ENCODE results near the gene GSTM4. TPM values are rescaled to one million over a fixed set of nuclear protein-coding genes. Genes with fewer than 3 reads are reported as not detected.

The GSTM4 gene
- total and polyA plus RNA-seq, 2 donors (not counting 1 experiment from before 2014, with no cell fraction given): 28.6 to 56.5 TPM

DNA sequence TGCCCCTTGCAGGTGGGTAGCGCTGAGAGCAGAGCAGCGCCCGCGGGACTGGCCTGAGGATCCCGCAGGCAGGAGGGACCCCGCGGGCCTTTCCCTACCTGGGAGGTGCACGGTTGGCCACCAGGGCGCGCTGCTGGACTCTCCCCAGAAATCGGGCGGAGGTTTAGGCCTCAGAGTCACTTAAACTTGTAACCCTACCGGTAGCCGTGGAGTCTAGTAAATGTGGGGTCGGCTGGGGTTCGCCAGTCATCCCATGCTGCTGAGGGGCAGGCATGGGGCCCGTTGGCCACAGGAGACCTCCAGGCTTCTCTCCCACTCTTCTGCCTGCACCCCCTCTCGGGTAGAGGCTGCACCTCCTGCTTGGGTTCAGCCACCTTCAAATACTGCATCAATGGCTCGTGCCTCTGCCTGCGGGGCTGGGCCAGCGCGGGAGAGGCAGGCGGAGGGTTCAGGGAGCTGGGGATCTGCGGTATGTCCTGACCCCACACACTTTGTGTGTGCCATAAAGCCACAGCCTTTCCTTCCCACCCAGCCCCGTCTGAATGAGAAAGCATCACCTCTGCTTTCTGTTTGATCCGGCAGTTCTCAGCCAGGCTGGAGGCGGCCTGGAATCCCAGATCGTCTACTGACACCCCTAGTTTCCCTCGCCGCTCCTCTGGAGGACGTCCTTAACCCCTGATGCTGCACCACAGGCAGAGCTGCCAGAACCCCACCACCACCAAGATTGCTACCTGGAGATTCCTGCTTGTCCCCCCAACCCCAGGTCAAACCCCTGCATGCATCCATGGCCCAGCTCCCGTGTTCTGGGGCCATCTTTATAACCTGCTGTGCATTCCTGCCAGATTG lies 12.3 kb upstream of the GSTM4 start:
- 34% methylated on average over 31 of the region's 32 CpGs for WGBS (ENCODE audit: insufficient coverage)
- Histone ChIP-seq H3K4me3 (ENCODE audit: control extremely low read depth in 1 of 5, extremely low read depth in 1 of 5, insufficient read depth in 1 of 5, low read depth in 2 of 5, low read length in 4 of 5) (peak overlapping the region in 1 of 5 experiments; percentile 6), H3K36me3 (replicated peaks in 1 of 2; ENCODE audit: control extremely low read depth in 1 of 2, control insufficient read depth in 1 of 2, extremely low read depth in 1 of 2, insufficient read depth in 2 of 2, low read length in 1 of 2) (no peaks in the 10 kb centered on the region), H3K27ac (ENCODE audit: low read length in 2 of 2) (no peak overlapping the region), H3K27me3 (replicated peaks in 1 of 4; ENCODE audit: control extremely low read depth in 1 of 4, control insufficient read depth in 3 of 4, insufficient read depth in 4 of 4, low read length in 3 of 4) (peaks cover 0 to 2% (median 0%) of the 10 kb centered on the region in 4 experiments), H3K79me2 (ENCODE audit: control insufficient read depth, insufficient read depth, low read length) (no peaks in the 10 kb centered on the region), H3K9me3 (ENCODE audit: control extremely low read depth in 1 of 3, control insufficient read depth in 2 of 3, insufficient read depth in 1 of 3, low read length in 2 of 3) (no peaks in the 10 kb centered on the region), H3K4me2 (replicated peaks; ENCODE audit: low read depth, low read length, poor library complexity, severe bottlenecking) (peak overlapping the region; percentile 54), H3K4me1 (ENCODE audit: control insufficient read depth in 2 of 2, insufficient read depth in 2 of 2, low read length in 2 of 2) (peaks cover 4 to 14% of the 10 kb centered on the region in 2 donors), H4K20me1 (ENCODE audit: control insufficient read depth, insufficient read depth, low read length, poor library complexity, severe bottlenecking) (no peaks in the 10 kb centered on the region), H2AFZ (ENCODE audit: insufficient read depth, low read depth, low read length, poor library complexity, severe bottlenecking) (peak overlapping the region; percentile 82), H3K9ac (ENCODE audit: low read length) (no peak overlapping the region)
- H3K9me3 Mint-ChIP-seq (ENCODE audit: insufficient read depth): no peaks in the 10 kb centered on the region
- ChIA-PET POLR2A (interaction anchor here (1.0 kb wide), 1 partner anchor 95 kb away, joined by 3 read pairs; the partner anchor contains the start of gene GNAI3), CTCF (interaction anchor here (0.7 to 16.5 kb wide), 12 partner anchors 9 to 367 kb away, joined by 3 to 276 read pairs (median 6); partner anchors contain the start of genes AHCYL1, AMPD2, GPR61 and GSTM1)
- DNase-seq (peak; percentile 86), ATAC-seq (ENCODE audit: low read depth) (peak; percentile 88)
- peaks cover 4% of the 10 kb centered on the region for H3K27me3 Mint-ChIP-seq
- peak overlapping the region; percentile 7 for H3K4me3 Mint-ChIP-seq
- intact Hi-C loops (cut with micrococcal nuclease): loop anchor here (1.0 to 2.0 kb wide), 3 partner anchors 13 to 341 kb away; partner anchors contain the start of genes AHCYL1, GSTM1 and GSTM4
- H3K27ac Mint-ChIP-seq: no peak overlapping the region
- TF ChIP-seq, protein P1, sequence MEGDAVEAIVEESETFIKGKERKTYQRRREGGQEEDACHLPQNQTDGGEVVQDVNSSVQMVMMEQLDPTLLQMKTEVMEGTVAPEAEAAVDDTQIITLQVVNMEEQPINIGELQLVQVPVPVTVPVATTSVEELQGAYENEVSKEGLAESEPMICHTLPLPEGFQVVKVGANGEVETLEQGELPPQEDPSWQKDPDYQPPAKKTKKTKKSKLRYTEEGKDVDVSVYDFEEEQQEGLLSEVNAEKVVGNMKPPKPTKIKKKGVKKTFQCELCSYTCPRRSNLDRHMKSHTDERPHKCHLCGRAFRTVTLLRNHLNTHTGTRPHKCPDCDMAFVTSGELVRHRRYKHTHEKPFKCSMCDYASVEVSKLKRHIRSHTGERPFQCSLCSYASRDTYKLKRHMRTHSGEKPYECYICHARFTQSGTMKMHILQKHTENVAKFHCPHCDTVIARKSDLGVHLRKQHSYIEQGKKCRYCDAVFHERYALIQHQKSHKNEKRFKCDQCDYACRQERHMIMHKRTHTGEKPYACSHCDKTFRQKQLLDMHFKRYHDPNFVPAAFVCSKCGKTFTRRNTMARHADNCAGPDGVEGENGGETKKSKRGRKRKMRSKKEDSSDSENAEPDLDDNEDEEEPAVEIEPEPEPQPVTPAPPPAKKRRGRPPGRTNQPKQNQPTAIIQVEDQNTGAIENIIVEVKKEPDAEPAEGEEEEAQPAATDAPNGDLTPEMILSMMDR (IDR thresholded peaks at IDR 0.05): peak; percentile 92
- no peak for TF ChIP-seq EZH2 (IDR thresholded peaks at IDR 0.05; ENCODE audit: borderline replicate concordance, insufficient read depth, low read depth, low read length, poor library complexity, severe bottlenecking)
- peaks cover 13% of the 10 kb centered on the region for H3K4me1 Mint-ChIP-seq

GRCh38 chr1:109644670-109645069 lies 11.2 kb upstream of the GSTM4 start:
- no peak overlapping the region for H2AFZ ChIP-seq (ENCODE audit: insufficient read depth, low read depth, low read length, poor library complexity, severe bottlenecking)

More at GRCh38 chr1:109644670-109645069, 11.2 kb upstream of the GSTM4 start:
- intact Hi-C loops (cut with micrococcal nuclease): no loop called here
- no peaks in the 10 kb centered on the region for H3K9me3 Mint-ChIP-seq (ENCODE audit: insufficient read depth)
- peaks cover 13% of the 10 kb centered on the region for H3K4me1 Mint-ChIP-seq
- Histone ChIP-seq H3K27ac (ENCODE audit: low read length in 2 of 2) (no peak overlapping the region), H4K20me1 (ENCODE audit: control insufficient read depth, insufficient read depth, low read length, poor library complexity, severe bottlenecking) (no peaks in the 10 kb centered on the region), H3K27me3 (replicated peaks in 1 of 4; ENCODE audit: control extremely low read depth in 1 of 4, control insufficient read depth in 3 of 4, insufficient read depth in 4 of 4, low read length in 3 of 4) (no peaks in the 10 kb centered on the region), H3K4me3 (ENCODE audit: control extremely low read depth in 1 of 5, extremely low read depth in 1 of 5, insufficient read depth in 1 of 5, low read depth in 2 of 5, low read length in 4 of 5) (no peak overlapping the region), H3K79me2 (ENCODE audit: control insufficient read depth, insufficient read depth, low read length) (no peaks in the 10 kb centered on the region), H3K4me1 (ENCODE audit: control insufficient read depth in 2 of 2, insufficient read depth in 2 of 2, low read length in 2 of 2) (peaks cover 4 to 14% of the 10 kb centered on the region in 2 donors), H3K9ac (ENCODE audit: low read length) (no peak overlapping the region), H3K36me3 (replicated peaks in 1 of 2; ENCODE audit: control extremely low read depth in 1 of 2, control insufficient read depth in 1 of 2, extremely low read depth in 1 of 2, insufficient read depth in 2 of 2, low read length in 1 of 2) (no peaks in the 10 kb centered on the region), H3K9me3 (ENCODE audit: control extremely low read depth in 1 of 3, control insufficient read depth in 2 of 3, insufficient read depth in 1 of 3, low read length in 2 of 3) (no peaks in the 10 kb centered on the region), H3K4me2 (replicated peaks; ENCODE audit: low read depth, low read length, poor library complexity, severe bottlenecking) (no peak overlapping the region)
- CTCF ChIA-PET: interaction anchor here (0.7 to 13.3 kb wide), 7 partner anchors 8 to 364 kb away, joined by 3 to 230 read pairs (median 7); partner anchors contain the start of genes AHCYL1 and GSTM1
- no peak overlapping the region for H3K27ac Mint-ChIP-seq
- no peak for DNase-seq
- no peak for ATAC-seq (ENCODE audit: low read depth)
- no peak overlapping the region for H3K4me3 Mint-ChIP-seq
- peaks cover 4% of the 10 kb centered on the region for H3K27me3 Mint-ChIP-seq
- WGBS (ENCODE audit: insufficient coverage): no CpG with 5 or more reads among the region's 10 CpGs
- POLR2A ChIA-PET: interaction anchor here (0.7 kb wide), 1 partner anchor 936 kb away, joined by 4 read pairs; no protein-coding TSS in a partner anchor
- TF ChIP-seq, protein P1 (IDR thresholded peaks at IDR 0.05): no peak
- TF ChIP-seq EZH2 (IDR thresholded peaks at IDR 0.05; ENCODE audit: borderline replicate concordance, insufficient read depth, low read depth, low read length, poor library complexity, severe bottlenecking): no peak

Data from B cell (primary cell).